GM19438 (cell line): Measurements from ENCODE around the gene PARD3B.
"Not testable (repeated sequence)": the region's sequence is repeated elsewhere in the genome, so short reads cannot be mapped to it uniquely, and the experiment has no call there.

Source experiments
- ATAC-seq: cut with Tn5 transposase; IDR thresholded peaks from one replicate; pipeline ENCODE4 v1.9.1; 2021; ENCODE audit warnings: low read depth; ENCODE audit not compliant: unreplicated experiment

PARD3B gene

GRCh38 chr2:205474741-205475415 lies 929.6 kb downstream of the PARD3B start:
- no peak for ATAC-seq

- no peak for ATAC-seq
These were observed 930.1 kb downstream of the PARD3B start for GRCh38 chr2:205475416-205475768.

- ATAC-seq, result no peak
These were observed 931.9 kb downstream of the PARD3B start for GRCh38 chr2:205477016-205477705.

- ATAC-seq, result no peak
These were observed 936.6 kb downstream of the PARD3B start for GRCh38 chr2:205481861-205482260.

GRCh38 chr2:205482399-205483081 lies 937.3 kb downstream of the PARD3B start:
- no peak for ATAC-seq

- no peak for ATAC-seq
These were observed 937.8 kb downstream of the PARD3B start for GRCh38 chr2:205483095-205483494.

- no peak for ATAC-seq
These were observed 938.9 kb downstream of the PARD3B start for GRCh38 chr2:205484215-205484614.

GRCh38 chr2:205484764-205485163 lies 939.5 kb downstream of the PARD3B start:
- ATAC-seq, result no peak

- not testable (repeated sequence) for ATAC-seq
These were observed 948.3 kb downstream of the PARD3B start for GRCh38 chr2:205493528-205493927.

- ATAC-seq, result no peak
These were observed 949.4 kb downstream of the PARD3B start for GRCh38 chr2:205494537-205495235.

GRCh38 chr2:205495819-205496218 lies 950.5 kb downstream of the PARD3B start:
- ATAC-seq, result no peak

- ATAC-seq, result no peak
These were observed 951.1 kb downstream of the PARD3B start for GRCh38 chr2:205496370-205496769.

- ATAC-seq, result no peak
These were observed 951.5 kb downstream of the PARD3B start for GRCh38 chr2:205496772-205497171.

GRCh38 chr2:205499006-205499405 lies 953.7 kb downstream of the PARD3B start:
- no peak for ATAC-seq

- ATAC-seq, result no peak
These were observed 954.8 kb downstream of the PARD3B start for GRCh38 chr2:205500065-205500464.

- no peak for ATAC-seq
These were observed 955.7 kb downstream of the PARD3B start for GRCh38 chr2:205500951-205501350.

- no peak for ATAC-seq
These were observed 956.6 kb downstream of the PARD3B start for GRCh38 chr2:205501826-205502225.

- no peak for ATAC-seq
These were observed 960.1 kb downstream of the PARD3B start for GRCh38 chr2:205505371-205505770.

- ATAC-seq, result no peak
These were observed 964.4 kb downstream of the PARD3B start for GRCh38 chr2:205509655-205510054.

GRCh38 chr2:205510345-205510744 lies 965.1 kb downstream of the PARD3B start:
- ATAC-seq, result no peak

- ATAC-seq, result no peak
These were observed 965.9 kb downstream of the PARD3B start for GRCh38 chr2:205511221-205511620.
